Measurements from ENCODE around the gene RAB11FIP3.
"Not testable (repeated sequence)": the region's sequence is repeated elsewhere in the genome, so short reads cannot be mapped to it uniquely, and the experiment has no call there.

RAB11FIP3 gene

DNA sequence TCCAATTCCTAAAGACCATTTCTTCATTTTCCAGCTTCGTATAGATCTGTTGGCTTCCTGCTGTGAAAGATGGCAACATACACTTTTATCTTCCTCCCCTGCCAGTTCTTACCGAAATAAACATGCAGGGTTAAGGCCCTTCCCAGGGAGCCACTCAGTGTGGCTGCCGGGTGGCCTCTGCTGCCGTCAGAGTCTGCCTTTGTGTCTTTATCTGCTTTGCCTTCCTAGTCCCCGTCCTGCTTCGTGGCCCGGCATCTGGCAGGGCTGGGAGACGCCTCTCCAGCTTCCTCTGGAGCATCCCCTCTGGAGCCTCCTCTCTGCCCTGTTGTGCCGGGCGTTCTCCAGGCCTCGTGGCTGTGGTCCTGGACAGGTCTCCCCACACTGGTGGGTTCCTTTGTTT is 71.8 kb downstream of the RAB11FIP3 start:
- DNase-seq, result no peak

- DNase-seq, result no peak
Observed at GRCh38 chr16:499924-500323, 74.5 kb downstream of the RAB11FIP3 start.

- DNase-seq, result no peak
Observed at GRCh38 chr16:500709-501108, 75.3 kb downstream of the RAB11FIP3 start.

DNA sequence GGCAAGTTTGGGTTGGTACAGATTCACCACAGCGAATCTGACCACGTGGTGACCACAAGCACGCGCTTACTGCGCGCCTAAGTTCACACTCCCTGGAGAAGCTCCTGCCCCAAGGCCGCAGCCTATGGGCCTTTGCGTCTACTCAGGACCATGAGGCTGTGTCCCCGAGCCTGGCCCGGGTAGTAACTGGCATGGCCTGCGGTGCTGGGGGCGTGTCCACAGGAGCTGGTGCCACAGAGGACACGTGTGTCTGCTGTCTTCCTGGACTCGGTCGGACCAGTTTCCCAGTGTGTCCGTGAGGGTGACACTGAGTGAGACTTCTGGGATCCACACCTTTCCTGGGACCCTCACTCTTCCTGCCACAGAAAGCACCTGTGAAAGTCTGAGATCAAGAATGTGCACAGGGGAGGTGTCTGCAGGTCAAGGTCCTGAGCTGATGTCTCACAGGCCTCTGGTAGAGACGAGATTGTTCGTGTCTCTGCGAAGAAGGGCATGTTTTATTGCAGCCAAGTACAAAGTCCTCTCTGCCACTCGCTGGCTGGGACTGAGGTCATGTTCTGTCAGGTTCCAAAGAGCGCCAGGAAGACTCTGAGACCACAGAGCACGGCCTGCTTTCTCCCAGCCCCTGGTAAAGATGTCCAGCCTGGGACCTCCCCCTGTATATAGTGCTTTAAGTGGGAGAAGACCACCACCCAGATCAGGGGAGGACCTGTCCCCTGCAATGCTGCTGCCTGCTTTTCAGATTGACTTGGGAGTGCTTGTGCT is 76.9 kb downstream of the RAB11FIP3 start:
- no peak for DNase-seq

DNA sequence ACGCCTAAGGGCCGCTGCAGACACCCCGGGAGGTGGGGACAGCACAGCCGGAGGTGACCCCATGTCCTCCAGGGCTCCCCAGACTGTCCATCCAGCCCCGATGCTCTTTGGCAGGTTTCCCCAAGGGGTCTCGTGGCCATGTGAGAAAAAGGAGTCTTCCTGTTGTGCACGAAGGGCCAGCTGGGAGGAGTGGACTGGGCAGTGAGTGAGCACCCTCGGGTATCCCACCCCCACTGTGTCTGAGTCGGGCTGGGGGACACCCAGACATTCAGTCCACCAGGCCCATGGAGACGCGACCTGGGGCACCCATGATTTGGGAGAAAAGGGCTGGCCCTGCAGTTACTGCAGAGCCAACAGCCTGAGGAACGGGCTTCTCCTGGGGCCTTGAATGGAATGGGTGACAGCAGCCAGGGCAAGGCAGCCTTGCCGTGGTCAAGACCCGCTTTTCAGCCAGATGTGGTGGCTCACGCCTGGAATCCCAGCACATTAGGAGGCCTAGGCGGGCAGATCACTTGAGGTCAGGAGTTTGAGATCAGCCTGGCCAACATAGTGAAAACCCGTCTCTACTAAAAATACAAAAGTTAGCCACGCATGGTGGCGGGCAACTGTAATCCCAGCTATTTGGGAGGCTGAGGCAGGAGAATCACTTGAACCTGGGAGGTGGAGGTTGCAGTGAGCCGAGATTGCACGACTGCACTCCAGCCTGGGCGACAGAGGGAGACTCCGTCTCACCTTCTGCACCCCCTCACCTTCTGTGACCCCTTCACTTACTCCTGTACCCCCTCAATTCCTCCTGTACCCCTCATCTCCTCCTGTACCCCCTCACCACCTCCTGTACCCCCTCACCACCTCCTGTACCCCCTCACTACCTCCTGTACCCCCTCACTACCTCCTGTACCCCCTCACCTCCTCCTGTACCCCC is 78.0 kb downstream of the RAB11FIP3 start:
- DNase-seq, result no peak

DNA sequence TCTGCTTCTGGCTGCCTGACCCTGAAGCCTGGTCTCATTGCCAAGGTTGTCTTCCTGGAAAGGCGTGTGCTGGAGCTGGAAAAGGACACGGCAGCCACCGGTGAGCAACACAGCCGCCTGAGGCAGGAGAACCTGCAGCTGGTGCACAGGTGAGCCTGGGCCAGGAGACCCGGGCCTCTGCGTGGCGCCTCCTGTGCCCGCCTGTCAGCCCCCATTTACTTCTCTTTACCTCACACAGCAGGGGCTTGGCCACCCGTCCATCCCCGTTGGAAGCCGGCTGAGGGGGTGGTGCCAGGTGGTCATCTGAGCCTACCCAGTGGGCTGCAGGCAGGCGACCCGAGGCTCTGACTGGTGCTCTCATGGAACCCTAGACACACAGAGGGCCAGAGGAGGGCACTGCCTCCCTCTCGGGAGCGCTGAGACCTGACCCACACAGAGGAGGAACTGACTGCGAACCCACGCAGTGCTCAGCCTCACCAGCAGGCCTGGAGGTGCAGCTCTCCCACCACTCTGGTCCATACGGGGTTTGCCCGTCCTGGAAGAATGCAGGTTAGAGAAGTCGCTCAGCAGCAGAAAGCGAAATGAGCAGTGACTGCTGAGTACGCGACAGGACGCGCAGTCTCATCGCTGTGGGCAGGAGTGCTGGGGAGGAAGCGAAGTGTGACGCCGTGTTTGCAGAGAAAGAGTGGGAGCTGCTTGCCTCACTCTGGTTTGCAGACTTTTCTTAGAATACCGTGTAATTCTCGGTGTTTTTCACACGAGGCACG is 80.2 kb downstream of the RAB11FIP3 start:
- DNase-seq, result no peak

DNA sequence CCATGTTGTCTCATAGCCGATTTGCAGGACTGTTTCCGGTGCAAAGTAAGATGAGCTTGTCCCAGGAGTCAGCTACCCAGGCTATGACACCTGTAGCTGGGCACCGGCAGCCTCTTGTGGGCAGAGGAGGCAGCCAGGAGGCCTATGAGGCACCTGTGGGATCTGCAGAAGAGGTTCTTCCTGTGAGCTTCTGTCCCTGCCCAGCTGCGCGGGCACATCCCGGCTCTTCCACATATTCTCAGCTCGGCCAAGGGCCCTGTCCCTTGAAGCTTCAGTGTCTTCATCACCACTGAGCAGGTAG is 80.7 kb downstream of the RAB11FIP3 start:
- no peak for DNase-seq

- DNase-seq, result not testable (repeated sequence)
Observed at GRCh38 chr16:507527-507926, 82.1 kb downstream of the RAB11FIP3 start.

DNA sequence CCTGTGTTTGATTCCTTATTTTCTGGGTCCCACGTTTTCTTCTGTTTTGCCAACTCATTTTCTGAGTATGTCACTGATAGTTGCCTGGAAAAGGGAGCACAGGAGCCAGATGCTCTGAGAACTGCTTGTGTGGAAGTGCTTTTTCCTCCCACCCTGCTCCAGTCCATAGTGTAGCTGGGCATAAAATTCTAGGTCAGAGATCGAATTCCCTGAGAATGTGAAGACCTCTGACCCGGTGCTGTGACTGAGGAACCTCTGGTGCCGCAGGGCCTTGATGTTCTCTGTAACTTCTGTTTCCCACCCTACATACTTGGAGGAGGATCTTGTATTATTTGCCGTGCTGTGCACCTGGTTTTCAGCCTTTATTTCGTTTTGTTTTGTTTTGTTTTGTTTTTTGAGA is 82.5 kb downstream of the RAB11FIP3 start:
- DNase-seq, result no peak

GRCh38 chr16:508884-509736 is 83.7 kb downstream of the RAB11FIP3 start:
- DNase-seq, result no peak

- DNase-seq, result no peak
Observed at GRCh38 chr16:510066-510825, 84.8 kb downstream of the RAB11FIP3 start.

GRCh38 chr16:512802-513201 is 87.4 kb downstream of the RAB11FIP3 start:
- no peak for DNase-seq

- DNase-seq, result no peak
Observed at GRCh38 chr16:513950-514349, 88.5 kb downstream of the RAB11FIP3 start.

GRCh38 chr16:515175-515938 is 89.9 kb downstream of the RAB11FIP3 start:
- DNase-seq, result no peak

GRCh38 chr16:515939-516226 is 90.4 kb downstream of the RAB11FIP3 start:
- no peak for DNase-seq

DNA sequence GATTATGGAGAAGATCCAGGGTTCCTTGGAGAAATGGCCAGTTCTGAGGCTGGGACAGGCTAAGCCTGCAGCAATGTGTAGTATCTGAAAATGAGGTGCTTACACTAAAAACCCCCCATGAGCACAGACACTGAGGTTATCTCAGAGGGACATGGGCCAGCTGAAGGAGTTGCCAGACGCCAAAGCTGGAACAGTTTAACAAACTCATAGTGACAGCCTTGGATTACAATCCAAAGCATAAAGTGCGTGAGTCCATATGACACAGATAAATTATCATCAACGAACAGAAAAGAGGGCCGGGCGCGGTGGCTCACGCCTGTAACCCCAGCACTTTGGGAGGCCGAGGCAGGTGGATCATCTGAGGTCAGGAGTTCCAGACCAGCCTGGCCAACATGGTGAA is 90.9 kb downstream of the RAB11FIP3 start:
- DNase-seq, result no peak

GRCh38 chr16:518858-519257 is 93.4 kb downstream of the RAB11FIP3 start:
- no peak for DNase-seq

DNA sequence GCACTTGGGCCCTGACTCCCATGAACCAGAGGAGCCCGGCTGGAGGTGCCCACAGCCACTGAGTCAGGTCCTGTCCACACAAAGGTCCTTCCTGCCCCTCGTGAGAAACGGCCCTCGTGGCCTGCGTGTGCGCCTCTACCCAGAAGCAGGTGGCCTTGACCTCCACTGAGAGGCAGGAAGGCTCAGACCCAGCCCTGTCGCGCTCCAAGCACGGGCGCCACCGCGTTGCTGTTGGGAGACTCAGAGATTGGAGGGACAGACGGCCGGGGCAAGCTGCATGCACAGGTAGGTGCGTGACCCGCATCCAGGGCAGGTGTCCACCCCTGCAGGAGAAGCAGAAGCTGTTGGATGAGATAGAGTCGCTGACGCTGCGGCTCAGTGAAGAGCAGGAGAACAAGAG is 94.0 kb downstream of the RAB11FIP3 start:
- DNase-seq, result no peak

GRCh38 chr16:519841-520687 is 94.6 kb downstream of the RAB11FIP3 start:
- DNase-seq, result no peak

- DNase-seq, result no peak
Observed at GRCh38 chr16:520847-521246, 95.4 kb downstream of the RAB11FIP3 start.

All from suppressor macrophage treated with lipopolysaccharide for 4 hours (primary cell).